ENCODE data around the gene TRIM66. TPM values are rescaled to one million over a fixed set of nuclear protein-coding genes. Genes with fewer than 3 reads are reported as not detected.

The TRIM66 gene
- total and polyA plus RNA-seq, 2 of the 8 experiments (the other 6 are each of a cell fraction or from before 2014, with no cell fraction given), result 3.1 to 3.5 TPM

DNA sequence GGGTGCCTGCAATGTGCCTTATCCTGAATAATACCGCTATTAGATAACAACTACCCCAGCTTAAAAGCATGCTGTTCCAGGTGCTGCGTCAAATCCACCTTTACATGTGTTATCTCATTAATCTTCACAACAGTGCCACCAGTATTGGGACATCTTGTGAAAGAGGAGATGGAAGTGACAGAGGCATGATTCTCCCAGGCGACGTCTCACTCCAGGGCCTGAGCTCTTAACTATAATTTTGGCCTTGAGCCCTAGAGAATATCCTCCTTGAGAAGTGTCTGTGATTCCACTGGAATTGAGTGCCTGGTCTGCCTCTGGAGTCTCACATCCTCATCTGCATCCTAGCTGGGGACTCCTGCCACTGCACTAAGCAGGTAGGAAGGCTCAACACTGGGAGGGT lies 43.9 kb upstream of the TRIM66 start:
- DNase-seq (ENCODE audit: low read depth in 1 of 2, low spot score in 2 of 2), result no peak
- no peak overlapping the region for H2BK12ac ChIP-seq (ENCODE audit: low read depth, low read length)
- no peak overlapping the region for H3K9ac ChIP-seq (replicated peaks in 1 of 4; ENCODE audit: extremely low read depth in 1 of 4, low read depth in 3 of 4, low read length in 3 of 4)
- no peaks in the 10 kb centered on the region for H3K9me3 ChIP-seq (ENCODE audit: insufficient read depth in 2 of 2, low read depth in 1 of 2, low read length in 1 of 2)
- no peak overlapping the region for H2AFZ ChIP-seq (ENCODE audit: low read length)
- CTCF ChIA-PET (ENCODE audit: partially characterized antibody), result interaction anchor here (0.8 to 1.5 kb wide), 3 partner anchors 11 to 87 kb away, joined by 3 read pairs; no protein-coding TSS in a partner anchor
- H2BK20ac ChIP-seq (ENCODE audit: low read length), result no peak overlapping the region
- no peaks in the 10 kb centered on the region for H3K79me2 ChIP-seq (ENCODE audit: control insufficient read depth in 1 of 2, insufficient read depth in 2 of 2, low read length in 2 of 2)
- no peak overlapping the region for H3K4ac ChIP-seq (replicated peaks; ENCODE audit: insufficient read length, low read depth, low read length)
- H3K4me3 ChIP-seq (ENCODE audit: extremely low read depth in 1 of 4, insufficient read depth in 2 of 4, low read depth in 3 of 4, low read length in 4 of 4), result no peak overlapping the region
- H2BK5ac ChIP-seq (ENCODE audit: low read depth, low read length), result peak overlapping the region; percentile 49; the same call in 1 of the 2 replicates
- 98% methylated on average over 4 of the region's 4 CpGs; no CpG with 5 or more reads in 1 of the 2 experiments for WGBS, 2 experiments (ENCODE audit: extremely low coverage in 1 of 2, insufficient coverage in 1 of 2, insufficient read length in 1 of 2, insufficient replicate concordance in 2 of 2, low coverage in 1 of 2, low lambda C conversion rate in 2 of 2, missing lambda C conversion rate in 1 of 2)
- H3K27me3 ChIP-seq (replicated peaks in 1 of 4; ENCODE audit: control insufficient read depth in 3 of 4, extremely low read depth in 1 of 4, insufficient read depth in 3 of 4, low read length in 3 of 4), result no peaks in the 10 kb centered on the region
- H4K8ac ChIP-seq (ENCODE audit: extremely low read depth, insufficient read depth, low read length), result no peak overlapping the region
- no peaks in the 10 kb centered on the region; the same call in 1 of the 2 replicates for H3K79me1 ChIP-seq (ENCODE audit: low read depth, low read length)
- no peaks in the 10 kb centered on the region for H3K23me2 ChIP-seq (ENCODE audit: low read depth, low read length)
- H2AK5ac ChIP-seq (ENCODE audit: low read depth, low read length), result no peak overlapping the region
- H4K91ac ChIP-seq (replicated peaks; ENCODE audit: insufficient read length, low read length), result no peak overlapping the region
- no peak for FAIRE-seq
- H3K36me3 ChIP-seq (ENCODE audit: control insufficient read depth in 2 of 4, insufficient read depth in 4 of 4, low read length in 3 of 4), result no peaks in the 10 kb centered on the region
- no peaks in the 10 kb centered on the region for H4K20me1 ChIP-seq (replicated peaks in 1 of 2; ENCODE audit: control insufficient read depth in 1 of 2, insufficient read depth in 2 of 2, low read length in 2 of 2)
- H3K14ac ChIP-seq (ENCODE audit: insufficient read length), result no peak overlapping the region
- no peak overlapping the region for H3K18ac ChIP-seq (ENCODE audit: extremely low read depth, low read length)
- no peak overlapping the region for H4K5ac ChIP-seq (ENCODE audit: insufficient read length, low read depth, low read length)
- H2BK15ac ChIP-seq (ENCODE audit: low read length), result no peak overlapping the region
- POLR2A ChIA-PET (ENCODE audit: partially characterized antibody), result interaction anchor here (1.3 to 2.0 kb wide), 3 partner anchors 25 to 44 kb away, joined by 3 to 6 read pairs (median 5); partner anchors contain the start of genes RPL27A and TRIM66
- no peak overlapping the region for H2BK120ac ChIP-seq (replicated peaks; ENCODE audit: low read depth, low read length)
- peaks cover 0 to 13% (median 7%) of the 10 kb centered on the region in 4 experiments; a peak in 4 of 7 replicates for H3K4me1 ChIP-seq (replicated peaks in 1 of 4; ENCODE audit: control insufficient read depth in 3 of 4, insufficient read depth in 4 of 4, low read length in 3 of 4)
- H3K23ac ChIP-seq (ENCODE audit: insufficient read length), result no peak overlapping the region
- H3K4me2 ChIP-seq (ENCODE audit: insufficient read depth in 1 of 2, low read depth in 2 of 2, low read length in 2 of 2), result no peak overlapping the region
- H3K56ac ChIP-seq (replicated peaks; ENCODE audit: insufficient read length, low read depth, low read length), result no peak overlapping the region
- no peak overlapping the region for H3K27ac ChIP-seq (ENCODE audit: low read depth, low read length)
- TF ChIP-seq POU5F1 (IDR thresholded peaks at IDR 0.05; ENCODE audit: low read depth, low read length), result no peak
- no peak for TF ChIP-seq PHF8 (conservative IDR thresholded peaks at IDR 0.05; ENCODE audit: low read depth, low read length)
- TF ChIP-seq ASH2L (IDR thresholded peaks at IDR 0.05; ENCODE audit: low read length), result no peak
- TF ChIP-seq KDM5A (IDR thresholded peaks at IDR 0.05; ENCODE audit: low read length), result no peak
- TF ChIP-seq, protein P1, sequence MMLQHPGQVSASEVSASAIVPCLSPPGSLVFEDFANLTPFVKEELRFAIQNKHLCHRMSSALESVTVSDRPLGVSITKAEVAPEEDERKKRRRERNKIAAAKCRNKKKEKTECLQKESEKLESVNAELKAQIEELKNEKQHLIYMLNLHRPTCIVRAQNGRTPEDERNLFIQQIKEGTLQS (IDR thresholded peaks at IDR 0.05; ENCODE audit: insufficient read depth, low read depth, low read length), result no peak
- no peak for TF ChIP-seq SUZ12 (IDR thresholded peaks at IDR 0.05; ENCODE audit: low read length)
- no peak for TF ChIP-seq TAF1 (IDR thresholded peaks at IDR 0.05; ENCODE audit: low read depth, low read length)
- TF ChIP-seq, protein P2, sequence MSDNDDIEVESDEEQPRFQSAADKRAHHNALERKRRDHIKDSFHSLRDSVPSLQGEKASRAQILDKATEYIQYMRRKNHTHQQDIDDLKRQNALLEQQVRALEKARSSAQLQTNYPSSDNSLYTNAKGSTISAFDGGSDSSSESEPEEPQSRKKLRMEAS (IDR thresholded peaks at IDR 0.05), result no peak
- TF ChIP-seq RNF2 (IDR thresholded peaks at IDR 0.05; ENCODE audit: borderline replicate concordance, low read depth, low read length, missing control alignments, poor library complexity, severe bottlenecking), result no peak
- TF ChIP-seq CREB1 (IDR thresholded peaks at IDR 0.05), result no peak
- TF ChIP-seq RAD21 (IDR thresholded peaks at IDR 0.05 in 1 of 2, conservative IDR thresholded peaks at IDR 0.05 in 1 of 2; ENCODE audit: low read depth in 2 of 2, low read length in 2 of 2), result no peak
- TF ChIP-seq, protein P3, sequence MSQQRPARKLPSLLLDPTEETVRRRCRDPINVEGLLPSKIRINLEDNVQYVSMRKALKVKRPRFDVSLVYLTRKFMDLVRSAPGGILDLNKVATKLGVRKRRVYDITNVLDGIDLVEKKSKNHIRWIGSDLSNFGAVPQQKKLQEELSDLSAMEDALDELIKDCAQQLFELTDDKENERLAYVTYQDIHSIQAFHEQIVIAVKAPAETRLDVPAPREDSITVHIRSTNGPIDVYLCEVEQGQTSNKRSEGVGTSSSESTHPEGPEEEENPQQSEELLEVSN (IDR thresholded peaks at IDR 0.05), result no peak
